Middle frontal gyrus (tissue), 1 donor: ENCODE results near the gene C5orf15.
"Not testable (repeated sequence)": the region's sequence is repeated elsewhere in the genome, so short reads cannot be mapped to it uniquely, and the experiment has no call there.

Source experiments
- DNase-seq: peaks from one replicate; pipeline ENCODE4 v3.0.0-alpha.2; 2015; ENCODE audit warnings: low spot score; ENCODE audit errors: extremely low spot score

Gene C5orf15

DNA sequence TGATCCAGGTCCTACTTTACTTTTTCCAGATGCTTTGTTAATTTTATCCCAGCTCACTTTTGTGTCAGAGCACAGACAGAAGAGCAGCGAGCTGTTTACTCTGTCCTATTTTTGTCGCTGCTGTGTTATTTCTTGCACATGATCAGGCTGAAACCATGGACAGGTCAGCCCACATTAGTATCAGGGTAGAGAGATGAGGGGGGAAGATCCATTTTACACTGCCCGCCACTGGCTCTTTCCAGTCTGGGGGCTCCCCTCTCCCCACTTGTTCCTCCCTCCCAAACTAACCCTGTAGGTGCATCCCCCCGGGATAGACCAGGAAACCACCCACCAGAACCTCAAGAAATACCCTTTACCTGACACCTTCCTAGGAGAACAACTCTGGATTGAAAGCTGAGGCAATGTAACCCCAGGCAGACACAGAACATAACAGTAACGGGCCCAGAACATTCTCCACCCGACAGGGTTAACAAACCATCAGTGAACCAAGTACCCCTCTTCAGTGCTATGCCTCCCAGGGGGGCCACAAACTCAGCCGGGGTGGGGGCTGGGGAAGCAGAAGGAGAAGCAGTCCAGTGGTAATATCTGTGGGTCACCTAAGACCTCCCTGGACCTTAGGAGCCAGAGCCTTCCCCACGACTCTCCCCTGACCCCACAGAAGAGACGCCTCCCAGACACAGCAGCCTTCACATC lies 26.0 kb upstream of the C5orf15 start:
- no peak for DNase-seq

DNA sequence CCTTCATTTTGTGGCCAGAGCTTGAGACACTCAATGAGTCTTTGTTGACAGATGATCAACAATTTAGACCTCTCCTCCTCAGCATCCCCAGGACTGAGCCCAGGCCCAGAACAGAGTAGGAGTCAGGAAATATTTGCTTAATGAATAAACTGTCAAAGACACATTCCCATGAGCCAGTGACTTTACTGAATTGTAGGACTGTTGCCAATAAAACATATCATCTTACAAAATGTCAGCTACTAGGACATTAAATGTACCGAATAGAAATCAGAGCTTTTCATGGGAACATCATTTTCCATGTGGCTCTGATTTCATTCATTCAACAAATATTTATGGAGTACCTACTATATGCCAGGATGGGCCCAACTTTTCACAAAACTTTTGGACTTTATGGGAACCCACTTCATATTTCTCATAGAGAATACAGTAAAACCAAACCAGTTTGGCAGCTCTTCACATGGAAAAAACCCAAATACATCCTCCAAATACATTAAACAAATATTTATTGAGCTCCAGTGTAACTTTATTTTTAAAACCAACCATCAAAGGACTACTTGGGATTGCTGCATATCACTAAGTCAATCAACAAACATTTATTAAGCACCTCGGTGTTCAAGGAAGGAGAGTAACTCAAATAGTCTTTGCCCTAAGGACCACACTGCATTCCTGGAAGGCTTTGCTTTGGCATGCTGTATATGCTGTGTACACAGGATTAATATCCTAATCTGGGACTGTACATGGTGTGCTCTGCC lies 24.9 kb upstream of the C5orf15 start:
- no peak for DNase-seq

DNA sequence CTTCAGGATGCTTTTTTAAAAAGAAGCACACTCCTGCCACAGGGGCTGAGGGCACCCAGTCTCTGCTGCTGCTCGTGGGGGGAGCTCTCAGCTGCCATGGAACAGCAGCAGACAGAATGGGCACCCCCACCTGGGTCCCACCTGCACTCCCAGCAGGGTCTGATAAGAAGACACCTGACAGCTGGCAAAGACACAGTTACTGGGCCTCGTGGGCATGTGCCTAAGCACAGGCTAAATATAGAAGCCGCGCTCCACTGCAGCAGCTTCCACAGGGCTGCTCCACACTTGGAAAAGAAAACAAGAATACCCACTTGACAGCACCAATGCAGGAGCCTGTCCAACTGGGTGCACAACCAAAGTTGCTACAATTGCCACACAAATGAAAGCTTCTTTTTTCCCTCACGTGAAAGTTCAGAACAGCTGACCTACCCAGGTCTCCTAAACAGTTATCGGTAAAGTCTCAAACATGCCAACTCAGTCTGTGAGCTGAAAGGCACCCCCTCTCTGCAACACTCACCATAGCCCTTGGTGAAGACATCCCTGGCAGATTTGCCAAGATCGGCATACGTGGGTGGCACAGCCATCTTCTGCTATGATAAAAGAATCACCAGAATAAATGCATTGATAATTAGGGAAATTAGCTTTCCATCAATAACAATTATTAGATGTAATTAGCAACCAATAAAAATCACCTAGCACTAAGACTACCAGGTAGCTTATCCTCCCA lies 24.2 kb upstream of the C5orf15 start:
- no peak for DNase-seq

DNA sequence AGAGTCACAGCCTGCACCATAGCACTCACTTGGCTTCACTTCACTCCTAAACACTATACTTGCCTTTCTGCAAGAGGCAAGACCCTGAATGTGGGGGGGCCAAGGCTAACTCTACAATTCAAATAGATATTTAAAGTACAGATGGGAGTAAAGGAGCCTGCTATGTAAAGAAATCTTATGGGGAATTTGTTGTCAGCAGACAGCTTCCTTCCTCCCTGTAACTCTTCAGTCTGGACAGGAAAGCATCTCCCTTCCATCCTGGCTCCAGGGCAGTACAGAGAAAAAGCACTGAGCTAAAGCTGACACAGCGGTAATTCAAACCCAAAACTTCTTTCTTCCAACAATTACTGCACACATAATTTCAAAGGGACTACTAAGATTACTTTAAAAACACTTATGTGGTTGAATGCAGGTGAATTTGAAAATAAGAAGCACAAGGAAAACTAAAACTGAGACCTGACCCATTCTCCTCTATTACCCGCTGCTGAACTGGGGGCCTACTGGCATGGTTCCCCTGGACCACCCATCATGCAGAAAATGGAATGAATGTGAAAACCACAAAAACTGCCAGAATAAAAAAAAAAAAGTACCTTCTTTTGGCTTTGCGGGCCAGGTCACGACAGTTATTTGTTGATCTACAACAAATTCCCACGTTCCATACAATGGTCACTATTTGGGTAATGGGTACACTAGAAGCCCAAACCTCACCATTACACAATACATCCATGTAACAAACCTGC lies 22.9 kb upstream of the C5orf15 start:
- no peak for DNase-seq

DNA sequence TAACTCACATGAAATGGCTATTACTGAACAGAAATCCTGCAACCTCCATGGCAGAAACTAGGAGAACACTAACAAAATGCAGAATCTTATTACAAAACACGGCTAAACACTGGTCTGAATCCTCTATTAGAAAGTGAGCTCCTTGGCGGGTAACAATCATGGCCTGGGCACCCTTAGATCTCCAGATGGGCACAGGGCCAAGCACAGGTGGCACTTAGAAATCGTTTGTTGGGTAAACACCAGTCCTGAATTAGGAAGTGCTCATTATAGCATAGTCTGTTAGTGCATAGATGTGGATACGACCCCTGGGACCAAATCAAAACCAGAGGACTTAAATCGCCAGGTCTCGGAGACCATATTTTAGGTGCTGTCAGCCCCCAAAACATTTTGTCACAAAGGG lies 22.0 kb upstream of the C5orf15 start:
- DNase-seq: no peak

DNA sequence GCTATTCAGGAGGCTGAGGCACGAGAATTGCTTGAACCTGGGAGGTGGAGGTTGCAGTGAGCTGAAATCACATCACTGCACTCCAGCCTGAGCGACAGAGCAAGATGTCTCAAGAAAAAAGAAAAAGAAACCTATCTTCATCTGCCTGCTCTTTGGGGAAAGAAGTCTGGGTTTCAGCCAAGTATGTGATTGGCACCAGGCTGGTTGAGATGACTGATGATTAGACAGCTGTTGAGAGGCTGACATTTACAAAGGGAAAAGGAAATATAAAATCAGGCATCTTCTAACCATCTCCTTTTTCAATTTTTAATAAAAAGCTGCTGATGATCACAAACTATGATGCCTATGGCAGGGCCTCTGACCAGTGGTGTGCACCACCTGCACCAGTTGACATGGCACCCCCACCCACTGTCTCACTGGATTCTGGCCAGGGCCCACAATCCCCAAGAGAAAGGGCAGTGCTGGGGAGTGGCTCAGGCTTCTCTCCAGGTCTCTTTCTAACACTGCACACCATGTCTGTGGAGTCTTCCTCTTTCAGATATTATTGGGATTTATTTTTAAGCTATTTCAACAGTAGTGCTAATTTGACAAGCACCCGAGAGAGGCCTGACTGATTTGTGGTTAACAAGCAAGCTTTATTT lies 17.2 kb upstream of the C5orf15 start:
- no peak for DNase-seq

DNA sequence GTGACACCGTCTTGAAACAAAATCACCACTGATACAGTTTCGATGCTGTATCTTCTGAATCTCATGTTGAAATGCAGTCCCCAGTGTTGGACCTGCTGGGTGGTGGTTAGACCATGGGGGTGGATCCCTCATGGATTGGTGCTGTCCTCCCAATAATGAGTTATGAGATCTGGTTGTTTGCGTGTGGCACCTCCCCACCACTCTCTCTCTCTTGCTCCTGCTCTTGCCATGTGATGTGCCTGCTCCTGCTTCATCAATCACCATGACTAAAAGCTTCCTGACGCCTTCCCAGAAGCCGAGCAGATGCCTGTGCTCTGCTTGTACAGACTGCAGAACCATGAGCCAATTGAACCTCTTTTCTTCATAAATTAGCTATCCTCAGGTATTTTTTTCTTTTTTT lies 15.2 kb upstream of the C5orf15 start:
- DNase-seq: no peak

DNA sequence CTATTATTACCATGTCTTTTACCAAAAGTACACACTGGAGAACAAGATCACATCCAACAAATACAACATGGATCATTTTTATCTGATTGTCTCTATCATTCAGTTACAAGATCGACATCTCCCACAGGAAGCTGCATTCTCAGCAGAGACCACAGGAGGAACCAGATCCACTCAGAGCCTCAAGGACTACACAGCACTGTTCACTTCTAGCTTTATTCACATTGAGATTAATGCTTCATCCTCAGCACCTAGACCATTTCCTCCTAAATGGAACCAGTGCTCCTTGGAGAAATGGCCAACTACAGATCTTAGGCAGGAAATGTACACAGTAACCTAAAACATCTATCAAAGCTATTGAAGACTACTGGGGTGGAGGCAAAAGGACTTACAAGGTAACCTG lies 13.3 kb upstream of the C5orf15 start:
- DNase-seq: no peak

DNA sequence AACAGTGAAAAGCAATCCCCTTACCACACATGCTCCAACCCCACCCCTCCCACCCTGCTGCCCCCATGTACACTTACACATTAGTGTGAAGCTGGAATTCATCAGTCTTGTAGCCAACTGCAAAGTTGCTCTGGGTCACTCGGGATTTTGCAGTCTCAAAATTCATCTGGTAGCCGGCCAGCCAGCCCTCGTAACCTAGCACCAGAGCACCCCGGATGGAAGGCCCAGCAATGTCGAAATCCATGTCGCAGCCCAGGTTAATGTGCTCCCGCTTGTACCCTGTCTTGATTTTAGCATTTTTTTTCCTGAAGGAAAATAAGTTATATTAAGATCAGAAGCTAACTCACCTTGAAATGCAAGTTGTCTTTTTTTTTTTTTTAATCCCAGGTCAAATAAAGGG lies 12.2 kb upstream of the C5orf15 start:
- no peak for DNase-seq

DNA sequence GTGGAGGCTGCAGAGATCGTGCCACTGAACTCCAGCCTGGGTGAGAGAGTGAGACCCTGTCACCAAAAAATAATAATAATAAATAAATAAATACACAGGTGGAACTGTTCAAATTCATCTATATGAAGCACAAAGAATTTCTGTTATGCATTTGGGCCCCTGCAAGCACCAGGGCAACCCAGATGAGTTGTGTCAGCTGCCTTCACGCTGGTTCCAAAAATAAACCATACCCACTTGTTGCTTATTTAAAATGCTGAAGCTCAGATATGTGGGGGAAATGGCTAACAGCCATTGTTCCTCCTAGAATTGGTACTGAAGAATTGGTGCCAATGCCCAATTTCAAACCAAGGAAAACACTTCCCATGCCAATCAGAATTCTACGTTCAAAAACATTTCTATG lies 10.5 kb upstream of the C5orf15 start:
- no peak for DNase-seq

DNA sequence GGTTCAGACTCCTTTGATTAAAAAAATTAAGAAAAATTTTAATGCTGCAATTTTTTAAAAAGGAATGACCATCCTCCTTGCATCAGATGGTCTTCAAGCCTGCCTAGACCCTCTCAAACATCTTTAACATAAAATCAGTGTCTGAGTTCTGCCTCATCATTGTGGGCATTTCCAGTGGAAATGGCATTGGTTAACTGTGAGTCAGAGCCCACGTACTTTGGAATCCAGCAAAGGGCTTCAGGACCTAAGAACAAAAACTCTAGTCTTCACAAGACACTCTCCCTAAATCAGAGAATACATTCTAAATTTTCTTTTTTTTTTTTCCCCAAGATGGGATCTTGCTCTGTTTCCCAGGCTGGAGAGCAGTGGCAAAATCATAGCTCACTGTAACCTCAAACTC lies 9.4 kb upstream of the C5orf15 start:
- no peak for DNase-seq

DNA sequence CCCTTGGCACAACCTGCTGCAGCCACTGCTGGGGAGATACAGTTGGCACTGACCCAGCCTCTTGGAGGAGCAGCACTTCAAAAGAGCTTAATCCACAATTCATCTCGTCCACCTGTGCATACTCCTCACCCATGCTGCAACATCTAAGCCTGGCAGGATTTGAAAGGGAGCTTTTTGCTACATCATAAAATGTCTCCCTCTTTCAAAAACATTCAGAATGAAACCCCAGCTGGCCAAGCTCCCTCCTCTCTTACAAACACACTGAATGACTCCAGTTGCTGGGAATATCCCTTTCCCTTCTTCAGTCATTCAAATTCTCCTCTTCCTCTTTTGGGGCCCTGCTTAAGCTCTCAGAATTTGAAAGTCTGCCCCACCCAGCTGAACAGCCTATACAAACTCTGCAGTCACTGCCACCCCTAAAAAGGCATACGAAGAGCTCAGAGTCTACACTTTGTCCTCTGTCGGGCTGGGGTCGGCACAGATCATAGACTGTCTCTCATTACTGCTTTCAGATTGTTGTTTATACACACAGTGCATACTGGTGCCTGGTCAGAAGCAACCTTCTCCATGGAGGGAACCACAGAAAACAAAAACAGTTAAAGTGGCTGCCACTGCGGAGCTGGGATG lies 8.8 kb upstream of the C5orf15 start:
- DNase-seq: no peak

DNA sequence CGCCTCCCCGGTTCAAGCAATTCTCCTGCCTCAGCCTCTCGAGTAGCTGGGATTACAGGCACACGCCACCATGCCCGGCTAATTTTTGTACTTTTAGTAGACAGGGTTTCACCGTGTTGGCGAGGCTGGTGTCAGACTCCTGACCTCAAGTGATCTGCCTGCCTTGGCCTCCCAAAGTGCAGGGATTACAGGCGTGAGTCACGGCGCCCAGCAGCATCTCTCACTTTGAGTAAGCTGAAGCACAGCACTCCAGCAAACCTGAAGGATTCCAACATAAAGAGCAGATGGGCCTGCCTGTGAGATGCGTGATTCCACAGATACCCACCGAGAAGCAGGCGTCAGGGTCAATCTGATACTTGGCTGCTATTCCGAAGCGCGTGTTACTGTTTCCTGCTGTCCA lies 7.1 kb upstream of the C5orf15 start:
- DNase-seq: not testable (repeated sequence)

DNA sequence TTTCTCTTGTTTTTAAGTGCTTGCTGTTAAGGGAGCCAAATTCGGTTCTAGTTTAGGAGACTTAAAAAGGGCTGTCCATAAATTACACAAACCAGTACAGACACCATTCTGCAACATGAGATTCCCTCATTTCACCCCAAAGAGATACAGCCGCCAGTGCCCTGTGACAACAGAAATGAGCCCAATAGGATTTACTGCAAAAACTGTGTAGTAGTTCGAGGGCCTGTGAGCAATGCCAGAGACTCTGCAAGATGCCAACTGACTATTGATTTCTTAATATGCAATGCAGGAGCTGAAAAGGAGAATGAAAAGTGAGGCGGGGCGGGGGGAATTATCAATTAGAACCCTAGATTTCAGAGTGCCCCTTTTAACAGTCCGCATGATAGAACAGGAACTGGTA lies 5.7 kb upstream of the C5orf15 start:
- no peak for DNase-seq

DNA sequence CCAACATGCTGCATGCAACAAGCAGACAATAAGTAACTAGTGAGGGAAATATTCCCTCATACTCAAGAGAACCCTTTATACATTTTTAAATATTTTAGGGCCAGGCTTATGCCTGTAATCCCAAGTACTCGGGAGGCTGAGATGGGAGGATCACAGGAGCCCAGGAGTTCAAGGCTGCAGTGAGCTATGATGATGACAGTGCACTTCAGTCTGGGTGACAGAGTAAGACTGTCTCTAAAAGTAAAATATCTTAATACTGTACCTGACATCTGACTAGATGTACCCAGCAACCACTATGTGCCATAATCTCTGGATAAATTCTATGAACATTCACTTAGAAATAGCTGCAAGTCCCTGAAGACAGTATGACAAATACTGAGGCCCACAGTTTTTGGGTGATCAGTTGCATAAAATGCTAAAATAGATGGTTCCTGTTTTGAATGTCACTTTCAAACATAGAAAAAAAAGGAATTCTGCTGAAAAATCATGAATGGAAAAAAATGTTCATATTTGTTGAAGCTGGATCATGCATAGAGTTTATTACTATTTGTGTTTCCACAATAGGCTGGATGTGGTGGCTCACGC lies 2.0 kb upstream of the C5orf15 start:
- DNase-seq: no peak

DNA sequence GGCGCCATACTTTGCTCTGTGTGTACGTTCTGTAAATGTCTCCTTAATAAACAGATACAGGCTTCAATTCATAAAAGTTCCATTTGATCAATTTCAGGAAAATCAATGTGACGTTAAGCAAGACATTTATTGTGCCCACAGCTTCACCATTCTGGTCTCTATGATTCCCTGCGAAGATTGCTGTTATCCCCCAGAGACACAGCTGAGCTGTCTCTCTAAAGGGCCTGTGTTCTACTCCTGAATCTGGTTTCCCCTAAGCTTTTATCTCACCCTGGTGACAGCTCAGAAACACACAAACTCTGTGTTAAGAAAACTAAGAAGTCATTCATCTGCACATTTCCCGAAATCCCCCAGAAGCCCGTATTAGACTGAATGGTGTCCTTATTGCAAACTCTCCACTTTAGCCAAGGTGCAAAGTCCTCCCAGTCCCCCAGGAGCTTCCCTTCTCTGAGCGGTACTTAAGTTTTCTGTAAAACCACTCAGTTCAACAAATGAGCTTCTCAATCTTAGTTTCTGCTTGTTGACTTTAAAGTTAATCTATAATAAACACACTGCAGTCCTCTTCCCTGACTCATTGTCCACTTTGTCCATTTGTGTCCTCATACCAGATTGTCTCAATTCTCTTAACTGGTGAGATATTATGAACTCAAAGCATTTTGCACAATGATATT lies 1.4 kb upstream of the C5orf15 start:
- no peak for DNase-seq

DNA sequence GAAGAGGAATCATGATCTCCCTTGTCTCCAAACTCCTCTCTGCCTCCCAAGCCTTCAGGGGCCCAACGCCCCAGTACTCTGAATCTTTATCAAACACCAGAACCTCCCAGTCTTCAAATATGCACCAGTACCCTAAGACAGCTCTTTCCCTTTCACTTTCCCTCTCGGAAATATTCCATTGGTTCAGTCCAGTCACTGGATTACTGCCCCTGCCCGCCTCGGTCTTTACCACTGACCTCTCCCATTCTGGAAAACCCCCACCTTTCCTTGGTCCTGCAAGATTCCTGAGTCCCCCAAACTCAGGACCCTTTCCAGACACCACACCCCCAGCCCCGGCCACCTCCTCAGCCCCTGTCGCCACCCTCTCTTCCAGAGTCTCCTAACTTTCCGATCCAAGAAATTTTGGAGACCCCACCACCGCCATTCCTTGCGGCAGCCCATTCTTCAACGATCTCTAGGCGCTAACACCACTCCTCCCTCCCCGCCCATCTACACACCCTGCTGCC lies 674 bp downstream of the C5orf15 start:
- no peak for DNase-seq

DNA sequence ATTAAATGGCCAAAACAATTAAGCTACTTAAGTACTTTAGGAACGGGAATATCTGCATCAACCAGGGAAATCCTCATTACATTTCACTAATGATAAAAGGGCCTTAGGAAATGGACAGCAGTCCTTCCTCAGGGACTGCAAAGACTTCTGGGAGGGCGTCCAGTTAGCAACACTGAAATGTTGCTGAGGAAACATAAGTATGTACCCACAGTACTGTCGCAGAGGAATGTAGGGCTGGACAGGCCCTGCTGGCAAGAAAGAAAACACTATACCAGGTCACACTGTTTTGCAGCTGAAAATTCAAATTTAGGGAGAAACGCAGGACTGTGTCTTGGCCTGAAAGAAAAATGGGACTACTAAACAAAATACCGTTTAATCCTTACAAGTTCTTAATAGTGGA lies 1.3 kb downstream of the C5orf15 start:
- no peak for DNase-seq

DNA sequence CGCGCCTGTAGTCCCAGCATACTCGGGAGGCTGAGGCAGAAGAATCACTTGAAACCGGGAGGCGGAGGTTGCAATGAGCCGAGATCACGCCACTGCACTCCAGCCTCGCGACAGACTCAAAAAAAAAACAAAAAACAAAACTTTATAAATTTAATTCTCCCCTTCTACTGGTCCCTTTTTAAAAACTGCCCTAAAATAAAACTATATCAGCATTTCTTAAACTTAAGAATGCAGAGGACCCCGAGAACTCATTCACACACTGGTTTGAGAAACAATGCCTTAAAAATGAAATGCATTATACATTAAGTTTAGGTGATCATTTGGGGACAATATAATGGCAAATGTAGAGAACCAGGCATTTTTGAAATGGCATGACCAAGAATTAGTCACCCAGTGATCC lies 2.3 kb downstream of the C5orf15 start:
- no peak for DNase-seq
